ENCODE data around the gene CNTNAP4.

CNTNAP4 gene

DNA sequence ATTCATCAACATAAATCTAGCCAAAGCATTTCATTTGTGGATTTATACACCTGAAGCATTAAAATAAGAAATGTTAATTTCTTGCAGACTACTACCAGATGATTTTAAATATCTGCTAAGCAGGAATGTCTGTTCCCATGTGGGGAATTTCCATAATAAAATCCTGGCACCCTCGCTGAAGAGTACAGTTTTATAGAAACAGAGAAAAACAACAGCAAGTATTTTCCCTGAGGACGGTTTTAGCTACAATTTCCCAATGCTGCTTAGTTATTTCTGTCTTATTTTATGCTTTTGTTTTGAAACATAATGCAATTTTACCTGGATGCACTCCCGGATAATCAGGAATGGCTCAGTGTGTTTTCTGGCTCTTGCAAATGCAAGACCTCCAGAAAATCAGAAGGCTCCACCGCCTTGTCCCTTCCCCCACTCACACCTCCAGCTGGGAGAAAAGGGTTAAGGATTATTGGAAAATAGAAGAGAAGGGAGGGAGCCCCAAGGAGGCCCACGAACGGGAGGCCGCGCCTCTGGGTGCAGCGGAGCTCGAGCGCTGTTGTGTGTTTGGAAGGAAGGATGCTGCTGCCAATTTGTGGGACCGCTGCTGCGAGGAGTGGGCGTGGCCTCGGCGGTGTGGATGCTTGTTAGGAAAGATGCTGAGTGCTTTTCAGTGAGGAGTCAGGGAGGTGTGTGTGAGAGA lies at the start of gene CNTNAP4:
TSS of gene CNTNAP4 (plus strand) at position 657 of the 694 bp plus-strand sequence. CDS start 262 bp downstream, outside the sequence.
- DNase-seq, result no peak

DNA sequence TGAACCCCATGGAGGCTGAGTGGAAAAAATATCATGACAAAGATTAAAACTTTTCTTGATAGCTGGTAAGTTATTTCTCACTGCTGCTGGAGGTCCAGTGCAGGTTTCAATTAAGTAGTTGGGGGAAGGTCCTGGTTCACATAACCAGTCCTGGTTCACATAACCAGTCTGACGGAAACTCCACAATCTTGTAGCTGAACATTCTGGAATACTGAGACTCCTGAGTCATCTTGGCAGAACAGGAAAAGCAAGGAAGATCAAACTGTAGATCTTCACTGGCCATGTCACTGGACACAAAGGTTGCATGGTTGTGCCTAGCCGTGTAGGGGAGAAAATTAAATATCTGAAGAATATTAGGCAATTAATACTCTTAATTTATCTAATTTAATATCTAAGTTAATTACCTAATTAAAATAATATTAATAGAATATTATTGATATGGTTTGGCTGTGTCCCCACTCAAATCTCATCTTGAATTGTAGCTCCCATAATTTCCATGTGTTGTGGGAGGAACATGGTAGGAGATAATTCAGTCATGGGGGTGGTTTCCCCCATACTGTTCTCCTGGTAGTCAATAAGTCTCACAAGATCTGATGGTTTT lies 48.6 kb upstream of the CNTNAP4 start:
- DNase-seq, result no peak

DNA sequence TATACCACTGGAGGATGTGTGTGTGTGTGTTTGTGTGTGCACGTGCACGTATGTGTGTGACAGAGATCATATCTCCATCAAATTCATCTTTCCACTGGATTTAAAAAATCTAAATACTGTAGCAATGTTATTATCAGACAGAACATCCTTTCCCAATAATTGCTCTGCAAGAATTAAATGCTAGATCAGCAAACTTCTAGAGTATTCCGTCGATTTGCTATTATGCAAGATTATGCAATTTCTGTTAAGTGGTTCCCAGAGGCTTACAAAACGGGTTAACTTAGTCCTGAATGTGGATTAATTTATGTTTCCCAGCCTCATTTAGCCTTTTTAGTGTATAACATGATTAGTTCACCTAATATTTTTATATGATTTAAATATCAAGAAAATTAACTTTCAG lies 44.5 kb upstream of the CNTNAP4 start:
- no peak for DNase-seq

DNA sequence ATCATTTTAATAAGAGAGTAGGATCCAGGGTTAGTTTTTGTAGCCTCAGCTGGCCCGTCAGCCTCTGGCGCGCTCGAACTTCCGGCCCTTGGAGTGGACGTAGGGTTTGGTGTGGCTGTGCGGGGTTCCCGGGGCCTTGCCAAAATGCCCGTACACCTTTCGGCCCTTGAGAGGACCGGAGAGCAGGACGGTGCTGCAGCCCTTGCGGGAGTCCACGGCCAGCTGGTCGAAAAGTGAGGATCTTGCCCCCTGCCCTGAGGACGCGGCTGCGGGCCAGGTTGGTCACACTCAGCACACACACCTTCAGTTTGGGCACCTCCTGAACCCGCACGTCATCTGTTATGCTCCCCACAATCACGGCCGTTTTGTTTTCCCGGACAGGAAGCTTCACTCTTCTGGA lies 42.2 kb upstream of the CNTNAP4 start:
- DNase-seq, result no peak

DNA sequence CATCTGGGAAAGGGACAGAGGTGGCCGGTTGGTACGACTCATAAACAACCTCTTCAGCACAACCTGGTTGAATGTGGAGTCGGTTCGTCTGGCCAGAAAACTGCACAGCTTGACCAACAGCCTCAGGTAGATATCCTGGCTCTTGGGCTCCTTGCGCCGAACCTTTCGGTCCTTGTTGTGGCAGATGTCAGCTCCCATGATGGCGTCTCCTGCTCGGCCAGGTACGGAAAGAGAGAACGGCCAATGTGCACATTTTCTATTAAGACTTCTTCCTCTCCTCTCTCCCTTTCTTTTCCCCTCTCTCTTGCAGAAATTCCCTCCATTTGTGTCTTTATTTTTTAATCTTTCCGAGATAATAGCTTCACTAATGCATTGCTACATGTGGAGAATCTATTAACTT lies 41.8 kb upstream of the CNTNAP4 start:
- DNase-seq, result no peak

DNA sequence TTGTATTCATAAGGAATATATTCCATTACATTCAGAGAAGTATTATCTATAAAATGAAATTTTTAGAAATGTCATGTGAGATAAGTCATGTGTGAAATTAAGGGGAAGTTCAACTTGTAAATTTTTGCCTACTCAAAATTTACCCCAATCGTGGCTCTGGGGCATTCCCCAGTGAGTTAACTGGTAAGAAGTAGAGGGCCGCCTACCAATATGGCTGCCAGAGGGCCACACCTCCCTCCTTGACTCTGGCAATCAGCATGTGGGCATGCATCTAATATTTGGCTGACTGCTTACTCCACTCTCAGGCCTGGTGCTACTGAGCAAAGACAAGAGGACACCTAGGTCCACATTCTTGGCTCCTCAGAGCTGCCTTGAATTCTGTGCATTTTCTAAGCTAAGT lies 39.7 kb upstream of the CNTNAP4 start:
- DNase-seq, result no peak

DNA sequence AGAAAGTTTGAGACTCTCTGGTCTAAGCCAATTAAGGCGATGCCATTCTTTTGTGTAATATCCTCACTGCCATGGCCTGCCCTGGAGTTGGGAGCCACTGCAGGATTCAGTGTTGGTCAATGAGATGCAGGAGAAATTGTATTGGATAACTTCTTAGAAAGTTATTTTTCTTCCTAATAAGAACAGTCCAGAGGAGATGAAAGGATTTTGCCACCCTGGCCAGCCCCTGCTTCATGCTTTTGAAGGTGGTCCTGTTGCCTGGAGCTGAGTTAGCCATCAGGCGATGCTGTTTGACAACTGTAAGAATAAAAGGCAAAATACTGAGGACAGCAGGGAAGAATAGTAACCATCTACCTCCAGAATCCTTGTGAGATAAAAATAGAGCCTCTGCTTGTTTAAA lies 35.4 kb upstream of the CNTNAP4 start:
- DNase-seq, result no peak

DNA sequence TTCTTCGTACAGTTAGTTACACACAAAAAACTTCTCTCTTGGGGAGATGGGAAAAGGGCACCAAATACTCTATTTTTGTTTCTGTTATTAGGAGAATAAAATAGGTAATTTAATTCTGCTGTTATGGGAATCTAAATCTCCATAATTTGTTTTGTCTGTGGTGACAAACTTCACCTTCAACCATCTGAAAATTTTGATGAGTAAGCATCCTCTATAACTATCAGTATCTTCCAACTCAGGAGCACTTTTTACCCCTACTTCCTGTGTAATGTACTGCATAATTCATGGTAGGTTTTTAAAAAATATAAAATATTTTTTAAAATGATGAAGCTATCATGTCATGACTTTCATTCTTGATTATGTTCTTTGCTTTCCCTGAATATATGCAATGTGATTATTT lies 33.6 kb upstream of the CNTNAP4 start:
- no peak for DNase-seq

DNA sequence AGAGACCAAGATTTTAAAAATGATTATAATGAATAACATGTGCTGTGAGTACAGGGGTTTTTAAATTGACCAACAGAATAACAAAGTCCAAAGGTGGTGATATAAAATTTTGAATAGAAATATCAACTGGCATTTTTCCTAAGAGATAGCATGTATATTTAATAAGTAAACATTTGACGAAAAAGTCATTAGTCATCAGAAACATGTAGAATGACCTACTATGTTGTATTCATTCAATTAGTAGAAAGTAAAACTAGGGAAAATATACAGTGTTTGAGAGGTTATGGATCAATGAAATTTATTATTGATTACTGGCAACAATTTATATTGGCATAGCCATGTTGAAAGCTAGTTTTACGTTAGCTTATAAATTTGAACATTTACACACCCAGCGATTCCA lies 30.6 kb upstream of the CNTNAP4 start:
- DNase-seq, result no peak

DNA sequence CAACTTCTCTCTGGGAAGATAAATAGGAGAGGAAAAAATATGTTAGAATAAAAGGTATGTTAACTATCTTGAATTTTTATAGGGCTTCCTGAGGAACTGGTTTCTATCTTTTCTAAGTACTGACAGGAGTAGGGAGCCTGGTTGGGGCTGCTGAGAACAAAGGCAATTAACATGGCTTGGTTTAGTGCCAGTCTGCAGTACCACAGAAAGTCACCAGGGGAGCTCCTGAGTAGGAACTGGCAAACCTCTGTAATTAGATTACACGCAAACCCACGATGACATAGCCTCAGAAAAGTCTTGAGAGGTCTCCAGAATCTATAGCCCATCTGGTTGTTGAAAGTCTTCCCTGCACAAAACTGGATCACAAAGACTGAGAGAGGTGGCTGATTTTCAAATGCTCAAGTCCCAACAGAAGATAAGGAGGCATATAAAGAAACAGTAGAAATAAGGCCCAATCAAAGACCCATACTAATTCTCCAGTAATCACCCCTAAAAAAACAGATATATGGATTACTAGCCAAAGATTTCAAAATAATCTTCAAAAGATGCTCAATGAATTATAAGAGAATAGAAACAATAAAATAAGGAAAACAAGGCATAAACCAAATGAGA lies 11.7 kb upstream of the CNTNAP4 start:
- no peak for DNase-seq

DNA sequence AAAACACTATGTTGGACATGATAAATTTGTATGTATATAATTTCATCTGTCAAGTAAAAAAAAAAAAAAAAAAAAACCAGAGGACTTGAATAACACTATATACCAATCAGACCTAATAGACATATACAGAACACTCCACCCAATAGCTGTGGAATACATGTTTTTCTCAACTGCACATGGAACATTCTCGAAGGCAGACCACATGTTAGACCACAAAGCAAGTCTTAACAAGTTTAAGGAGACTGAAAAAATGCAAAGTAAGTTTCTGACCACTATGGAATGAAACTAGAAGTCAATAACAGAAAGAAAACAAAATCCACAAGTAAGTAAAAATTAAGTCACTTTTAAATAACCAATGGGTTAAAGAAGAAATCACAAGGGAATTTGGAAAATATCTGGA lies 8.4 kb upstream of the CNTNAP4 start:
- DNase-seq, result no peak

DNA sequence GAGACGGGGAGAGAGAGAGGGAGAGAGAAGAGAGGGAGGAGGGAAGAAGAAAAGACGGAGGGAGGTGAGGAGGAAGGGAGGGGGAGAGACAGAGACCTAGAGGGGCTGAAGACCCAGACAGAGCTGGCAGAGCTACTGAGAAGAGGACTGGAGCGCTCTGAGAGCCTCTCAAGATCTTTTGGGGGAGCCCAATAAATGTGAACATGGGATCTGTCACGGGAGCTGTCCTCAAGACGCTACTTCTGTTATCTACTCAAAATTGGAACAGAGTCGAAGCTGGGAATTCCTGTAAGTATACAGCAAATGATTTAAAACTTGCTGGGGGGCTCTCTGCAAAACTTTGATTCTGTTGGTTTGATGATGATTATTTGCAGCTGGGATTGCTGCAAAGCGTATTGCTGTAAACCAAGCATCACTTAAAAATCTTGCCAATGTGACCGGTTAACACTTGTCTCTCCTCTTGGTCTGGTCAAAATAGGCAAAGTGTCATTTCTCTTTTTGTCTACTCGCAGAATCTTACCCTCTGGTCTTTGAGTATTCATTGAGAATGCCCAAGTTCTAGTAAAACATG lies 344 bp downstream of the CNTNAP4 start:
- no peak for DNase-seq

DNA sequence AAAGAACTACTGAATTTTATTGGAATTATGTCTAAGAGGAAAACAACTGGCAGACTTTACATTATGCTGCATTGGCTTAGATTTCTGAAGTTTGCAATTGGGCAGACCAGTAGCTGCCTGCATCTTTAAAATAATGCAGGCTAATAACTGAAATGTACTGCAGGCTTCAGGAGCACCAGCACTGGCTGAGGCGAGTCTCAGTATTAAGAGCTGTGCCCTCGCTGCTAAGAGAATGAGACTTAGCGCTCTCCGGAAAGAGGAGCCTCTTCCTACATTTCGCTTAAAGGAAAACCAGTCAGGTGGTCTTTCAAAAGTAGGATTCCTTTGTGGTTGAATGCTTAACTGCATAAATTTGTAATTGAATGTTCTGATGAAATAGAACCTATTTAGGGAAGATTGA lies 885 bp downstream of the CNTNAP4 start:
- no peak for DNase-seq

DNA sequence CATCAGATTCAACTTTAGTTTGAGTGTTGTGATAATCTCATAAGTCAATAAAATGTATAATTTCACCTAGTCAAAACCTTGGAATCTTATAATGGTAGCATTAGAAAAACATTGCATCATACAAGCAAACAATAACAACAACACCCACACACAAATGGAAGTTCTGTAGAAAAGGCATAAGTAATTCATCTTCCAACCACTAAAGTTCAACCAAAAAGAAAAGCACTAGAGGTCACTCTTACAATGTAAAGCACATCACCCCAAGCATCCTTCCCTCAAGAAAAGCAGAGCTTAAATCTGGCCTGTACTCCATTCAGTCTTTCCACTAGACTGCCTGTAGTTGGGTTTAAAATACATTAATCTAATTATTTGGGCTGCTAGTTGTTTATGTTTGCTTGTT lies 1.8 kb downstream of the CNTNAP4 start:
- no peak for DNase-seq

DNA sequence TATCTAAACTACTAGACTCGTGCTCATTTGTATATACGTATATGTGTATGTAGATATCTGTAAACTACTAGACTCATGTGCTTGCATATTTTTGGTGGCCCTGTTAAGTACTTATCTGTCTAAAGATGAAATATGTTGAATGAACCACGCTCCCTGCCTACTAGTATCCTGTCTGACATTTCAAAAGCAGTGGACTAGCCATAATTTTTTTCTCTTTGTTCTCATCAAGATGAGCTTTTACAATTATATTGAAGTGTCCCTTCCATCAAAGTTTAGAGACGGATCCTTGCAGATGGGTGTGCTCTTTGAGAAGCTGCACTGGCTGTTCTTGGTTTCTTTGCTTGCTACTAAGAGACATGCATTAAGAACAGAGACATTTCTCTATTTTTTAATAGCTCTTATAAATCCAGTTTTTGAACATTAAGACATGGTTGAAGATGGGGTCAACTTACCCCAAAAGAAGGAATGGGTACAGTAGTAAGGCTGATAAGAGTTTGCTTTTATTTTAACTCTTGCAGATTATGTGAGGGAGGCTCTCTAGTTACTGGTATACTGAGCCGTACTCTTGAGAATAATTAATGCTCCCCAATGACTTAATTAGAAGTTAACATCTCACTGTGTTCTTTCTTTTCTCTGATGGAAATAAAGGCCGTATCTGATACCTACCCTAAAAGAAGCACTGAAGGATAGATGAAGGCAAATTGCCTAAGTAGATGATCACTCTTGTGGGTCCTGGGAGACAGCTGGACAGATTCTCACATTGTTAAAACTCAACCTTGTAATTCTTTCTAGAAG lies 3.4 kb downstream of the CNTNAP4 start:
- no peak for DNase-seq

DNA sequence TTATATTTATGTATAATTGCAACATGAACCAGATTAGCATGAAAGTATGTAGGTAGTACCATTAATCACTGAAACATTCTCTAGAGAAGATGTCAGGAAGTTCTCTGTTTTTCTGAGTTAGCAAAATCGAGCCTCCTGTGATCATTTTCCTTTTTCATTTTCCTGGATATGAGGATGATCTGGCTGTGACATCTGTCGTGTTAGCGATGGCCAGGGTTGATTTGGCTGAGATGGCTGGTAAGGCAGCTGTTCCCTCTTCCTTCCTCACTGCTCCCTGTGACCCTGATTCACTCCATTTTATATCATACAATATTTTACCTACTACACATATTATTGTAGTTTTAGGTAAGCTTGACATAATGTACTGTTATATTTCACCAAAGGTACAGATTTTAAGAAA lies 10.3 kb downstream of the CNTNAP4 start:
- DNase-seq, result no peak

DNA sequence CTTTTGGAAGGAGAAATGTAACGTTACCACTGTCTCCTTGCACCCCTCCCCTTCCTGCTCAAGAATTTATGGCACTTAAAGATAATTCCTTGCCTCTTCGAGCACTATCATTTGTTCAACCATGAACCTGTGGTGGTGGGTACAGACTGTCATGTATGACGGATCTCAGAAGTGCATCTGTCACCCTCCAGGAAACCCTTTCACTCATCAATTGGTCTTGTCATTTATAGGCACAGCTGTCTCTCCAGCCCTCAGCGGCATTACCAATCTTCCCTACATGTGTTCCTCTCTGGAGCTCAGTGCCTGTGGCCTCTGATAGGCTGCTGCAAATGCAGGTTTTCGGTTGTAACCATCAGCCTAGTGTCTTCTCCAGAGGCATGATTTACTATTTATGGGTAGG lies 15.0 kb downstream of the CNTNAP4 start:
- DNase-seq, result no peak

DNA sequence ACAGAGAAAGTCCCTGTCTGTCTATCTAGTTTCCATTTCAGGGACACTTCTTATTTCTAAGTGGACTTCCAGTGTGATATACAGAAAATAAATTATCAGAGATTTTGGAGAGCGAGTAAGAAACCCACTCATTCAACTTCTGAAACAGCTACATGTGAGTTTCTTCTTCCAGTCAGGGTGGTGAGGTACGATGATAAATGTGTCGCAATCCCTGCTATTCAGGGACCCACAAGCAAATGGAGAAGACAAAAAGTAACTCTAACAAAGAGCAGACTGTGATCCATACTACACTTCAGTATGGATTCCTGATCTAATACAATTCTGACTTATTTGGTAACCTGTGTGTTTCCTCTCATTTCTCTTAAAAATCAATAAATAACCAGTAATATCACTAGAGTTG lies 16.8 kb downstream of the CNTNAP4 start:
- DNase-seq, result no peak

DNA sequence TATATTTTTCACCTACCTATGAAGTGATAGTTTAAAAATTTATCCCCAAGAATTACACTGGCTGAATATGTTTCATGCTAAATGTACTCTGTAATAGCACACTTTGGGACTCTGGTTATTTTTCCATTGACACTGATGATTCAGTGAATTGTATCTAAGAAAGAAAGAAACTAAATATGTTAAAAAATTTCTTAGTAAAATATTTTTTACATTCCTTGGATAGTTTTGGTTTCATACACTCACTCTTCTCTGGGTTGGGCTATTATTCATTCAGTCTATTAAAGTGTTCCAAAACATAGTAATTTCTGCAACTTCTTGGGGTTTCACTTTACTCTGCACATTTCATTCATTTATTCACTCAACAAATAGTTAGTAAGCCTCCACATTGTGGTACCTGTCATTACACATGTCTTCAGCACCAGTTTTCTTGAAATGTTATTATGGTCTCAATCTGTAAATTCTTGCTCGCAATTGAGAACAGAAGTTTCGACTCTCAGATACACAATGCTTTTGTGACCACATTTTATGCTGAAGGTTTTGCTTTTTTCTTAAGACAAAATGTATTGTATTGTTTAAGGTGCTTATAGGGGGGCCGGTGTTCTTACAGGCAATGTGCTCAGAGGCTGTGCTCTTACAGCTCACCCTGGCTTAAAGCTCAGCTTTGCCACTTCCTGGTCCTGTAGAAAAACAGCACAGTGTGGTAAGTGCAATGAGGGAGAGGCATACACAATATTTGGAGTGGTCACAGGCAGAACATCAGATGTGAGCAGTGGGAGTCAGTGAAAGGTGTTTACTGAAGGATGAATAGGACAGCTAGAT lies 17.4 kb downstream of the CNTNAP4 start:
- no peak for DNase-seq

DNA sequence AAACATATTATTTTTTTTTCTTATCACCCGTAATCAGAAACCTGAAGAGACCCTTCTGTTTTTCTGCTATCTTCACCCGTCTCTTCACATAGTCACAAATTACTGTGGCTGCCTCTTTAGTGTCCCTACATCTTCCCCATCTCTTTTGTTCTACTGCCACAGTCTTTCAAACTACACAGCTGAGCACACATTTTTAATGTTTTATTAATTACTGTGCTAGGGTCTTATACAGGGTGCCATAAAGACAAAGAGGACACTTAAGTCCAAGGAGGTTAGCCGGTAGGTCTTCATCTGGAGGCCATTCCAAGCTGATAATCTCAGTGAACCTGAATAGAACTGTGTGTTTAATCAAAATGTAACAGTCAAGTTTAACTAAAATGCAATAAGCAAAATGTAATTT lies 20.7 kb downstream of the CNTNAP4 start:
- DNase-seq, result no peak

DNA sequence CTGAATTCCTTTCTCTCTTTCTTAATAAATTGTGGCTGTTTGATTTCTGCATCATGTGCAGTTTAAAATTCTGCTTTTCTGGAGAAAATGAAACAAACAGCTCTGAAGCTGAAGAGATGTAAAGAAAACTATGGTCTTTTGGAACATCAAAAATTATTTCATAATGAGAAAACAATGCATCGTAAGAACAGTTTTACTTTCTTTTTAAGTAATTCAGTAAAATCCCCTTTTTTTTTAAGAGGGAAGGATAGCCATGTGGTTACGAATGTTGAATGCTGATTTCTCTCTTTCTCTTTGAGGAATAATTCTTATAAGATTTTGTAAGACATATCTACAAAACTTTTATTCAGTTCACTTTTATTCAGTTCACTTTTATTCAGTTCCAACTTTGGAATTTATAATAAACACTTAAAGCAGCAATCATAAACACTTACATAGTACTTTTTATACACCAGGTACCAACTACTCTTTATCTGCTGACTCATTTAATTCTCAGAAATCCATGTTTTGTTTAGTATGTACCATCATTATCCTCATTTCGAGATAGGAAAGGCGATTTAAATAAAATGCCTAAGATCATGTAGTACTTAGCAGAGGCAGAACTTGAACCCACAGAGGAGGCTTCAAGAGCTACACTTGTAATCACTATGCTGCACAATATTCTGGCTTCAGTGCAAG lies 26.6 kb downstream of the CNTNAP4 start:
- DNase-seq, result no peak
